Measurements from ENCODE around the gene FYB1.

FYB1 gene

DNA sequence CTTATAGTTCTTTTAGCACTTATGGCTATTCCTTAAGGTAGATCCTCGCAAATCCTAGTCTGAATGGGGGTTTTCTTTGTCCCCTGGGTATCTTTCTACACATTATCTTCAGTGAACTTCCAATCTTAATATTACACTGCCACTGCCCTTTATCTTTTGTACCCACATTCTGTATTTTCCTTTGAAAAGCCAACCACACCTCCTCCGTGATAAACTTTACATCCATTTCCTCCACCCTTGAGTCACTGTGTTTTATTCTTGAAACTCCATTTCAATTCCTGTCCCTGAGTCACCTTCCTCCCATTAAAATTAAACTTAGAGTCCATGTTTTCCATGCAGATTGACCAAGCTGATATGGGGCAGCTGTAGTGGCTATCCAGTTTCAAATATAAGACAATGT, 102.0 kb downstream of the FYB1 start:
- TF ChIP-seq, protein P1, sequence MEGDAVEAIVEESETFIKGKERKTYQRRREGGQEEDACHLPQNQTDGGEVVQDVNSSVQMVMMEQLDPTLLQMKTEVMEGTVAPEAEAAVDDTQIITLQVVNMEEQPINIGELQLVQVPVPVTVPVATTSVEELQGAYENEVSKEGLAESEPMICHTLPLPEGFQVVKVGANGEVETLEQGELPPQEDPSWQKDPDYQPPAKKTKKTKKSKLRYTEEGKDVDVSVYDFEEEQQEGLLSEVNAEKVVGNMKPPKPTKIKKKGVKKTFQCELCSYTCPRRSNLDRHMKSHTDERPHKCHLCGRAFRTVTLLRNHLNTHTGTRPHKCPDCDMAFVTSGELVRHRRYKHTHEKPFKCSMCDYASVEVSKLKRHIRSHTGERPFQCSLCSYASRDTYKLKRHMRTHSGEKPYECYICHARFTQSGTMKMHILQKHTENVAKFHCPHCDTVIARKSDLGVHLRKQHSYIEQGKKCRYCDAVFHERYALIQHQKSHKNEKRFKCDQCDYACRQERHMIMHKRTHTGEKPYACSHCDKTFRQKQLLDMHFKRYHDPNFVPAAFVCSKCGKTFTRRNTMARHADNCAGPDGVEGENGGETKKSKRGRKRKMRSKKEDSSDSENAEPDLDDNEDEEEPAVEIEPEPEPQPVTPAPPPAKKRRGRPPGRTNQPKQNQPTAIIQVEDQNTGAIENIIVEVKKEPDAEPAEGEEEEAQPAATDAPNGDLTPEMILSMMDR (IDR thresholded peaks at IDR 0.05), result no peak
- no peak for DNase-seq (ENCODE audit: low spot score)
- Histone ChIP-seq H3K4me3 (no peak overlapping the region), H3K27ac (no peak overlapping the region)

GRCh38 chr5:39116344-39117170, 102.8 kb downstream of the FYB1 start:
- H3K27ac ChIP-seq, result no peak overlapping the region
- DNase-seq (ENCODE audit: low spot score), result no peak

DNA sequence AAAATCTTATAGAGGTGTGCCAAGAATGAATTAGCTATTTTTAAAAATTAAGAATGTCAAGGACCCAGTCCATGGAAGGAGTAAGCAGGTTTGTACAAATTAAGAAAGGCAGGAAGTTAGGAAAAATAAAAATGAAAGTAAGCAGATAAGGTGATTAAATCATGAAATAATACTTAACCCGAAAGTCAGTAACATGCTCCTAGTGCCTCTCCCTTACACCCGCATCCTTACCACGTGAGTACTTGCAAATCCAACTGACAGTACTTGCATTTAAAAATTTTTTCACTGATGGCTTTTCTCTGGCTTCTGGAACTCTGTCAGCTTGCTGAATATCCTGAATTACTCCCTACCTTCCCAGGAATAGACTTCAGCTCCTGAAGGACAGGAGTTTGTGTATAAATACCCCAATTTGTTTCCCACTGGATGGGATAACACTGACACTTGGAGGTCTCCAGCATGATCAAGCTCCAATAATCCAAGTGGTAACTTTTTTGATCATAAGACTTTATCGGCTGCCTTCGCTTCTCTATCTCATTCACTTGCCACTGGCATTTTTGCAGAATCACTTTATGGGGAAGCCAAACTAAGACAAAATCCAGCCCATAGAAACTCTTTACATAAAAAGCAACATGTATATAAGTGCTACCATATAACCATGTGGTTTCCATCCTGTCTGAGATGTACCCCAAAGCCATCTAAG, 103.6 kb downstream of the FYB1 start:
- H3K27ac ChIP-seq, result no peak overlapping the region
- TF ChIP-seq, protein P1 (IDR thresholded peaks at IDR 0.05), result no peak
- DNase-seq (ENCODE audit: low spot score), result no peak
- no peak overlapping the region for H3K4me3 ChIP-seq

More at GRCh38 chr5:39116344-39117170, 102.8 kb downstream of the FYB1 start:
- TF ChIP-seq, protein P1 (IDR thresholded peaks at IDR 0.05), result no peak
- H3K4me3 ChIP-seq, result no peak overlapping the region

DNA sequence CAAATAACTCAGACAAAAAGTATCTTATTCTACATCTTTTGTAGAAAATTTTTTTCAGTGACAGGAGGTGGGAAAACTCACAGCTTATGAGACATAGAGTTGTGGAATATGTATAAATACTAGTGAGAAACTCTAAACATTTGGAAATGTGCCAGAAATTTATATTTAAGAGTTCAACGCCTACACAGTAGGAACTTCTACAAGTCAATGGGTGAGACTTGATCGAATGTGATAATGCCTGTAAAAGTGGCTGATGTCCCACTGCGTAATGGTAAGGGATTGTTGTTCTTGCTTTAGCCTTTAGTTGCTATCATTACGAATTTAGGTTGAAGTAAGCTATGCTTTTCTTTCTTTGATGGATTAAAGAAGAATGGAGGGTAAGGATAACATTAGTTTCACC, 105.2 kb downstream of the FYB1 start:
- H3K4me3 ChIP-seq, result no peak overlapping the region

DNA sequence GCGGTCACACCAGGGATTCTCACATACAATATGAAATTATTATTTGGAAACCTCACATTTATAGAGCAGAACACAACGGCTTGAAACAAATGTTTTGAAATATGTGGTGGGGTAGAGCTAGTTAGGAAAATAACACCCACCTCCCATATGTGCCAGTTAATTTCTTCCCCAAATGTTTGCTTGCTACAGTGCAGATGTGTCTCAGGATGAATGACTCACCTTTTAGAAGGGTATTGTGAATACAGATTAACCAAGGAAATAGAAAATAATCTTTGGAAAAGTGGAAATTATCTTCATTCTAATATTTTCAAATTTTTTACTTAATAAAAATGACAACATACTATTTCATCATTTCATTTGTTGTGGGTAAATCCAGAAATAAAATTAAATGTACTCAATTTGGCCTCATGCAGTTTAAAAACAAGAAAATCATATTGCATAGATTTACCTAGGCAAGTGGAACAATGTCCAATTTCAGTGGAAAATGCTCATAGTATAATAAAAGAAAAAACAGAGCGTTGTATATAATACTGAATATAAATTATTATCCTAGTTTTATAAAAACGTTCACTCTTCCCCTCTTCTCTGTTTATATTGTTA, 105.9 kb downstream of the FYB1 start:
- Histone ChIP-seq H3K27ac (no peak overlapping the region), H3K4me3 (no peak overlapping the region)
- no peak for DNase-seq (ENCODE audit: low spot score)
- TF ChIP-seq, protein P1 (IDR thresholded peaks at IDR 0.05), result no peak

More for the DNA sequence above, 105.2 kb downstream of the FYB1 start:
- TF ChIP-seq, protein P1 (IDR thresholded peaks at IDR 0.05), result no peak
- DNase-seq (ENCODE audit: low spot score), result no peak
- no peak overlapping the region for H3K27ac ChIP-seq

- Histone ChIP-seq H3K27ac (no peak overlapping the region), H3K4me3 (no peak overlapping the region)
- TF ChIP-seq, protein P1 (IDR thresholded peaks at IDR 0.05), result no peak
- DNase-seq (ENCODE audit: low spot score), result no peak
Observed at GRCh38 chr5:39109606-39110005, 109.8 kb downstream of the FYB1 start.

All from coronary artery (tissue), 2 donors.